HUDEP-2 (cell line): ENCODE data around the gene PRELID2.
"Not testable (repeated sequence)": the region's sequence is repeated elsewhere in the genome, so short reads cannot be mapped to it uniquely, and the experiment has no call there.

ENCODE experiments used
- DNase-seq, 76 experiments: peaks; one replicate each; lab custom pipeline; 2025; ENCODE audit not compliant: unreplicated experiment in 76 of 76; lab: John Stamatoyannopoulos, UW

The PRELID2 gene

GRCh38 chr5:145761254-145761653 lies 73.9 kb downstream of the PRELID2 start:
- no peak for DNase-seq

DNA sequence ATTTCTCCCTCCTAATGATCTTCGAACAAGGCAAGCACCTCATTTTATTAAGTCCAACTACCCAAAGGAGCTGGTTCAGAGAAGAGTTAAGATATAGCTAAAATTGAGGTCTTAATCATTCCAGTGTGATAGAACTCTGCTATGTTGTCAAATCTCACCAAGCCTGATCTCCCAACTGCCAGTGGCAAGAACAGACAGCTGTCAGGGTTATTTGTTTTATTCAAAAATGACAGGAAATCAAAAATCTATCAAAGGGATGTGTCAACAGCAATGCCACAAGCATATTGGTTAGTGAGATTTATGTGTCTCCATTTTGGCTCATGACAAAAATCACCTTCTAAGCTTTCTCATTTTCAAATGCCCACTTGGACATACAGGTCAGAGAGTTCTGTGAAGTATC lies 74.5 kb downstream of the PRELID2 start:
- no peak for DNase-seq

DNA sequence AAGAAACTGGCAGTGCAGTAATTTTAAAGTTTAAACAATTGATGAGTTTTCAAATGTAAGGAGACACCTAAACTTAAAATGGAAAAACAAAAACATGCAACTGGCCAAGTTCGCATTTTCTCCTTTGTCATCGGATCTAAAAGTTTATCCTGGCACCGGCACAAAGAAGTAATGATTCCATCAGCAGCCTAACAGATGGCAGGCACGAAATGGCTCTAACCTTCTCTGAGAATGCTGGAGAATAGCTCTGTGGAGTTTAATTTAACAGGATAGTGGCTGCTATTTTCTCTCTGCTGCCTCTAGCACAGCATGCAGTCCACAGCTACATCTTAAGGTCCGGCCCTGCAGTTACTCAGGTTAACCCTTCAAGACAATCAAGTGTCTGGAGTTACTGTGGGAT lies 82.2 kb downstream of the PRELID2 start:
- DNase-seq = no peak

- no peak for DNase-seq
These were observed 82.6 kb downstream of the PRELID2 start for GRCh38 chr5:145752534-145752933.

DNA sequence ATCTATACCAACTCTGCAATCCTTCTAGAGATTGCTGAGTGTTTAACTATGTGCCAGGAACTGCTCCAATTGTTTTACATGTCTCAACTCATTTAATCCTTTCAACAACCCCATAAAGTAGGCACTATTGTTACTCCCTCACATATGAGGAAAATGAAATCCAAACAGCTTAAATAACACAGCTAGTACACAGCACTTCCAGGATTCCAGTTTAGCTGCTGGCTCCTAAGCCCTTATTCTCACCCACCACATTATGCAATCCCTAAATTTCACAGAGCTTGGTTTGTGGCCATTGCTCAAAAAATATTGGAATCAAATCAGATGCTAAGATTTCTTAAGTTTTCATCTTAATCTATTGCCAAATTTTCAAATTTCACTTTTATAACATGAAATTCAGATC lies 84.9 kb downstream of the PRELID2 start:
- DNase-seq = no peak

DNA sequence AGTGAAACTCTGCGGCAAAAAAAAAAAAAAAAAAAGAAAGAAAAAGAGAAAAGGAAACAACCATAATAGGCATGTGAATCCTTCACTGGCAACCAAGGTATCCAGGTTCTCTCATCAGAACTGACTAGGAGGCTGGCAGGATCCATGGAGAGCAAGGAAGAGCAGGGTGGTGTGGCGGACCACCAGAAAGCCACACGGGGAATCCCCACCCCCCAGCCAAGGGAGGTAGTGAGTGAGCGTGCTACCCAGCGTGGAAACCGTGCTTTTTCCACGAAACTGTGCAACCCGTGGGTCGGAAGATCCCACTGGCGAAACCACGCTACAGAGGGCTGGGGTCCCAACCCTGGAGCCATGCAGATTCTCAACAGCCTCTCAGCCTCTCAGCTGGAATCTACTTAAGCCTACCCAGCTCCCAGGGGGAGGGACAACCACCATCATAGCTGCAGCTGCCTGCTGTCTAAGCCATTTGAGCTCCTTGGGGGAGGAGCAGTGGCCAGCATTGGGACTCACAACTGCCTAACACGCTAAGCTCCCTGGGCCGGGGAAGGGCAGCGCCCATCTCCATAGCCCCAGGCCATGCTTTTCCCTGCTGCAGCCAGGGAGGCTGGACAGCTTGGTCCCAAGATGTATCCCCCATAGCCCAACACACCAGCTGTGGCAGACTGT lies 91.6 kb downstream of the PRELID2 start:
- no peak for DNase-seq

DNA sequence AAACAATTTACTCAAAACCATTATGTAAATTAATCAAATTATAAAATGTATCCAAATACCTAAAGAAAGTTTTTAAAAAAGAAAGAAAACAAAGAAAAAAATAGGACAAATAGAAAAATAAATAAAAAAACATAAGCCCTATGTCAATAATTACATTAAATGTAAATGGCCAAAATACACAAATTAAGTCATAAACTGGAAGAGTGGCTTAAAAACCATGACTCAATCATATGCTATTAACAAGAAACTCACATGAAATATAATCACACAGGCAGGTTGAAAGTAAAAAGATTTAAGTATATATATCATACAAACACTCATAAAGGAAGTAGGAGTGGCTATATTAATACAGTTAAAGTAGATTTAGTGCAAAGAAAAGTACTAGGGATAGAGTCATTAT lies 95.3 kb downstream of the PRELID2 start:
- no peak for DNase-seq

- no peak for DNase-seq
These were observed 96.9 kb downstream of the PRELID2 start for GRCh38 chr5:145738227-145738626.

GRCh38 chr5:145737578-145737977 lies 97.6 kb downstream of the PRELID2 start:
- no peak for DNase-seq

GRCh38 chr5:145729956-145730355 lies 105.2 kb downstream of the PRELID2 start:
- not testable (repeated sequence) for DNase-seq

DNA sequence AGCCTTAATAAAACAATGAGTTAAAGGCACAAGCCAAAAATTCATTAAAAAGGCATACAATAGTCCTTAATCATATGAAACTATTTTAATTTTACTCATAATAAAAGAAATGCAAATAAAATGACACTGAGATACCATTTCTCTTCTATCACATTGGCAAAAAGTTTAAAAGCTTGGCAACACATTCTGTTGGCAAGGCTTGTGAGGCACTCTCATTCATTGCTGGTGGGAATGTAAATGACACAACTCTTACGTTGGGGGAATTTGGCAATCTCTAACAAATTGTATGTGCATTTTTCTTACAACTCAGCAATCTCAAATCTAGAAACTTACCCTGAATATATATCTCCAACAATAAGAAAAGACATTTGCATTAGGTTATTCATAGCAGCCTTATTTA lies 111.6 kb downstream of the PRELID2 start:
- no peak for DNase-seq

DNA sequence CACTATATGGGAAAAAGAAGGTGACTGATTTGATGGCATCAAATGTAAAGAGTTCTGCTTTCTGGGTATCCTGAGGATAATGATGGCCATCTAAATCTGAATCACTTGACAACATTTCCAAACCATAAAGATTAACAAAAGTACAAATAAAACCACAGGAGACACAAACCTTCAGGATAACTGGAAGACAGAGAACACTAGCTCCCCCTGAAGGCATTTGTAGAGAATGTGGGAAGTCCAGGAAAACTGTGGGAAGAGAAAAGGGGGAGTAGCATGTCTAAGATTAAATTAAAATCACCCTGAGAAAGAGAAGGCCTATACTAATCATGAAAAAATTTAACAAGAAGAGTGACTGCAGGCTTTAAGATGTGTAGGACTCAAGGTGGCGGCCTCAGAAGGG lies 116.2 kb downstream of the PRELID2 start:
- DNase-seq = no peak

GRCh38 chr5:145715412-145715811 lies 119.7 kb downstream of the PRELID2 start:
- DNase-seq = no peak

- DNase-seq = no peak
These were observed 122.9 kb downstream of the PRELID2 start for GRCh38 chr5:145712245-145712644.

- DNase-seq = no peak
These were observed 123.7 kb downstream of the PRELID2 start for GRCh38 chr5:145711417-145711816.
